Measurements from ENCODE around the gene FETUB.

FETUB gene

GRCh38 chr3:186620213-186621092 lies 19.7 kb upstream of the FETUB start:
- DNase-seq (ENCODE audit: low read depth in 1 of 2, low spot score in 1 of 2) = no peak
- Histone ChIP-seq H3K4me3 (replicated peaks; ENCODE audit: insufficient read depth, low read length) (no peak overlapping the region), H3K27ac (replicated peaks) (no peak overlapping the region), H3K27me3 (ENCODE audit: insufficient read depth, poor library complexity, severe bottlenecking) (peaks cover 3% of the 10 kb centered on the region)
- TF ChIP-seq SPI1 (IDR thresholded peaks at IDR 0.05; ENCODE audit: borderline replicate concordance, low read depth) (no peak), GABPA (IDR thresholded peaks at IDR 0.05; ENCODE audit: low read depth) (no peak), CTCF (IDR thresholded peaks at IDR 0.05; ENCODE audit: insufficient read depth, low read length) (no peak), REST (IDR thresholded peaks at IDR 0.05; ENCODE audit: insufficient replicate concordance, low read depth) (no peak), POLR2AphosphoS5 (IDR thresholded peaks at IDR 0.05; ENCODE audit: low read depth) (no peak)

GRCh38 chr3:186621894-186622650 lies 18.1 kb upstream of the FETUB start:
- DNase-seq (ENCODE audit: low read depth in 1 of 2, low spot score in 1 of 2) = no peak
- H3K4me3 ChIP-seq (replicated peaks; ENCODE audit: insufficient read depth, low read length) = no peak overlapping the region
- H3K27me3 ChIP-seq (ENCODE audit: insufficient read depth, poor library complexity, severe bottlenecking) = peaks cover 3% of the 10 kb centered on the region
- no peak for TF ChIP-seq SPI1 (IDR thresholded peaks at IDR 0.05; ENCODE audit: borderline replicate concordance, low read depth)
- H3K27ac ChIP-seq (replicated peaks) = no peak overlapping the region

- no peak for DNase-seq (ENCODE audit: low read depth in 1 of 2, low spot score in 1 of 2)
- TF ChIP-seq CTCF (IDR thresholded peaks at IDR 0.05; ENCODE audit: insufficient read depth, low read length) (no peak), GABPA (IDR thresholded peaks at IDR 0.05; ENCODE audit: low read depth) (no peak), POLR2AphosphoS5 (IDR thresholded peaks at IDR 0.05; ENCODE audit: low read depth) (no peak), REST (IDR thresholded peaks at IDR 0.05; ENCODE audit: insufficient replicate concordance, low read depth) (no peak), SPI1 (IDR thresholded peaks at IDR 0.05; ENCODE audit: borderline replicate concordance, low read depth) (no peak)
- Histone ChIP-seq H3K27me3 (ENCODE audit: insufficient read depth, poor library complexity, severe bottlenecking) (peaks cover 2% of the 10 kb centered on the region), H3K27ac (replicated peaks) (no peak overlapping the region), H3K4me3 (replicated peaks; ENCODE audit: insufficient read depth, low read length) (no peak overlapping the region)
Observed at GRCh38 chr3:186622651-186623310, 17.4 kb upstream of the FETUB start.

- TF ChIP-seq REST (IDR thresholded peaks at IDR 0.05; ENCODE audit: insufficient replicate concordance, low read depth) (no peak), GABPA (IDR thresholded peaks at IDR 0.05; ENCODE audit: low read depth) (no peak), SPI1 (IDR thresholded peaks at IDR 0.05; ENCODE audit: borderline replicate concordance, low read depth) (no peak), CTCF (IDR thresholded peaks at IDR 0.05; ENCODE audit: insufficient read depth, low read length) (no peak), POLR2AphosphoS5 (IDR thresholded peaks at IDR 0.05; ENCODE audit: low read depth) (no peak)
- Histone ChIP-seq H3K27me3 (ENCODE audit: insufficient read depth, poor library complexity, severe bottlenecking) (peaks cover 4% of the 10 kb centered on the region), H3K4me3 (replicated peaks; ENCODE audit: insufficient read depth, low read length) (no peak overlapping the region), H3K27ac (replicated peaks) (no peak overlapping the region)
- no peak for DNase-seq (ENCODE audit: low read depth in 1 of 2, low spot score in 1 of 2)
Observed at GRCh38 chr3:186624598-186624997, 15.6 kb upstream of the FETUB start.
